Nephron (organoid): ENCODE results near the gene UBXN11.

Experiments used
- H3K27ac Mint-ChIP-seq, 3 experiments: 2 replicates each; pipeline ENCODE4 v1.8.0; 2020; ENCODE audit warnings: mixed read lengths in 3 of 3, mild to moderate bottlenecking in 2 of 3, moderate library complexity in 1 of 3
- H3K27me3 Mint-ChIP-seq: 2 replicates; pipeline ENCODE4 v1.8.0; 2021; ENCODE audit warnings: low read depth, mild to moderate bottlenecking, moderate library complexity, mixed read lengths
- H3K36me3 Mint-ChIP-seq: 2 replicates; pipeline ENCODE4 v1.8.0; 2020; ENCODE audit warnings: low read depth, mixed read lengths
- H3K4me1 Mint-ChIP-seq: 2 replicates; pipeline ENCODE4 v1.8.0; 2020; ENCODE audit warnings: mixed read lengths
- H3K4me3 Mint-ChIP-seq, 3 experiments: 2 replicates each; pipeline ENCODE4 v1.8.0; 2020; ENCODE audit warnings: mild to moderate bottlenecking in 3 of 3, mixed read lengths in 3 of 3, moderate library complexity in 2 of 3
- H3K9me3 Mint-ChIP-seq: 2 replicates; pipeline ENCODE4 v1.8.0; 2020; ENCODE audit warnings: mixed read lengths
- TF ChIP-seq, protein P1 (sequence below), 3 experiments: fragments of 200-600 bp; sonication (generic); IDR thresholded peaks; one replicate each; pipeline ENCODE4 v1.5.0; 2021; ENCODE audit warnings: antibody characterized with exemption in 3 of 3; ENCODE audit not compliant: unreplicated experiment in 3 of 3

The UBXN11 gene

DNA sequence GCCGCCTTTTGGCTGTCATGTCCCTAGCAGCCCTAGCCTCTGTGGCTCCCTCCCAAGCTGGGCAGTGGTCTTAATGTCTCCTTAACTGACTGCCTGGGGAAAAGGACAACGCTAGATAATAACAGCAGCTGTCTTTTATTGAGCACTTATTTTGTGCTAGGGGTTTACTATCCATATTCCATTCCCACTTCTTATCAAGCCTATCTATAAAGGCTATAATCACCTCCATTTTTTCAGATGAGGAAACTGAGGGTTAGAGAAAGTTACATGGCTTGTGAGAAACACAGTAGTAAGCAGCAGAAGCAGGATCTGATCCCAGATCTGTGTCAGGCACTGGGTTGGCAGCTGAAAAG, 20.4 kb downstream of the UBXN11 start:
- no peaks in the 10 kb centered on the region for H3K36me3 Mint-ChIP-seq
- TF ChIP-seq, protein P1, sequence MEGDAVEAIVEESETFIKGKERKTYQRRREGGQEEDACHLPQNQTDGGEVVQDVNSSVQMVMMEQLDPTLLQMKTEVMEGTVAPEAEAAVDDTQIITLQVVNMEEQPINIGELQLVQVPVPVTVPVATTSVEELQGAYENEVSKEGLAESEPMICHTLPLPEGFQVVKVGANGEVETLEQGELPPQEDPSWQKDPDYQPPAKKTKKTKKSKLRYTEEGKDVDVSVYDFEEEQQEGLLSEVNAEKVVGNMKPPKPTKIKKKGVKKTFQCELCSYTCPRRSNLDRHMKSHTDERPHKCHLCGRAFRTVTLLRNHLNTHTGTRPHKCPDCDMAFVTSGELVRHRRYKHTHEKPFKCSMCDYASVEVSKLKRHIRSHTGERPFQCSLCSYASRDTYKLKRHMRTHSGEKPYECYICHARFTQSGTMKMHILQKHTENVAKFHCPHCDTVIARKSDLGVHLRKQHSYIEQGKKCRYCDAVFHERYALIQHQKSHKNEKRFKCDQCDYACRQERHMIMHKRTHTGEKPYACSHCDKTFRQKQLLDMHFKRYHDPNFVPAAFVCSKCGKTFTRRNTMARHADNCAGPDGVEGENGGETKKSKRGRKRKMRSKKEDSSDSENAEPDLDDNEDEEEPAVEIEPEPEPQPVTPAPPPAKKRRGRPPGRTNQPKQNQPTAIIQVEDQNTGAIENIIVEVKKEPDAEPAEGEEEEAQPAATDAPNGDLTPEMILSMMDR (IDR thresholded peaks at IDR 0.05; ENCODE audit: unreplicated experiment in 3 of 3) = no peak
- H3K27ac Mint-ChIP-seq = no peak overlapping the region
- H3K4me3 Mint-ChIP-seq = no peak overlapping the region
- H3K4me1 Mint-ChIP-seq = peaks cover 56% of the 10 kb centered on the region
- peaks cover 5% of the 10 kb centered on the region for H3K27me3 Mint-ChIP-seq
- H3K9me3 Mint-ChIP-seq = no peaks in the 10 kb centered on the region

DNA sequence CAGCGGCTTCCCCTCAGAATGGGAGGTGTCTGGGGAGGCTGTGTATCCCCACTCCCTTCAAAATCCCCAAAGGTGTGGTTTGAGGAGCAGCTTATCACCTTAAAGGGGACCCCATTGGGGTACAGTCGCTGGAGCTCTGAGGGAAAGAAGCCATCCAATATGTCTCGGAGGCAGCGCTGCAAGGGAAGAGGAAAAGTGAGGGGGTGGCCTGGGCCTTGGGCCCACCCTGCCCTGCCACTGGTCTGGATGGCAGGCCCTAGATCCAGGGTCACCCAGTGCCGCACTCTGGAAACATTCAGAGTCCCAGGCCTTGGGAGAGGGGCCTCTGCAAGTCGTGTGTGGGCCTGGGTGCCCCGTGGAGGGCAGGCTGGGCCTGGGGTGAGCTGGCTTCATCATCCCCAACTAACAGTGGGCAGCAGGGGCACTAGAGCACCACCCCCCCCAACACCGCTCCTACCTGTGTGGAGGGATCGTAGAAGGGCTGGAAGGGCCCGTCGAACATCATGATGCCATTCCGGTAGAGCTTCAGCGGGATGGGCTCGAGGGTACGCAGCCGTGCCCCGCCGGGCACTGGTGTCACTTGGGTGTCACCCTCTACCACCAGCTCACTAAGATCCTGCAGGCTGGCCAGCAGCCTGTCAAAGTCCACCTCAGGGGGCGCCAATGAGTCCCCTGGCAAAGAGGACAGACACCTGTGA, 20.9 kb downstream of the UBXN11 start:
- peaks cover 5% of the 10 kb centered on the region for H3K27me3 Mint-ChIP-seq
- no peaks in the 10 kb centered on the region for H3K9me3 Mint-ChIP-seq

DNA sequence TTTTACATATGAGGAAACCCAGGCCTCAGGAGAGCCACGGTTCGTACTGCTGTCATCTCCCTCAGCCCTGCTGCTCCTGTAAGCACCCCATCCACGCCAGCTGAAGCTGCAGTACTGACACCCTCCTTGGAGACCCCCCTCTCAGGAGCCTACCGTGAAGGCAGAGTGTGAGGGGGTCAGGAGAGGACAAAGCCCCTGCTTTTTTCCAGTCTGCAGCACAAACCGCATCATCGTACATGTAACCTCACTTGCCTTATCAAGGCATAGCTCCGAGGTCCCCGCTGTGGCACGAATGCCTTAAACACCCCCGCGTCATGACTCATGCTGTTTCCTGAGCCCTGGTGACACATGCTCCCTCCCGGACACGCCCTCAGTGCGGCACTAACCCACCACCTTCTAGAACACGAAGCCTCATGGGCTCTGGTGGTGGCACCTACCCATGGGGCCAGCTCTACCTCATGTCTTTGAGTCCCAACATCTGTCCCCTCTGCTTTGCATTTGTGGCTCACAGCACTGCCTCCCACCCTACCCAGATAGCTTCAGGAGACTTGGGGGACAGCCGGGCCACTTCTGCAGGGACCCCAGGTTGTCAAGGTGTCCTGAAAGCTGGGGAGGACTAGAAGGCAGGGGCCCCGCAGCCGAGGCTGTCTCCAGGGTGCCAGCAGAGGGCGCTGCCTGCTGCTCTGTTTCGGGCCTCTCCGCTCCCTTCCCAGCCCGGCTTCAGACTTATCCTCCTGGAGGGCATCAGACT, 21.7 kb downstream of the UBXN11 start:
- TF ChIP-seq, protein P1 (IDR thresholded peaks at IDR 0.05; ENCODE audit: unreplicated experiment in 3 of 3) = peak; percentile 59 to 68 (median 67)
- H3K9me3 Mint-ChIP-seq = no peaks in the 10 kb centered on the region
- peak overlapping the region in 1 of 3 experiments; percentile 23 for H3K4me3 Mint-ChIP-seq
- H3K4me1 Mint-ChIP-seq = peaks cover 58% of the 10 kb centered on the region
- no peaks in the 10 kb centered on the region for H3K36me3 Mint-ChIP-seq
- peaks cover 5% of the 10 kb centered on the region for H3K27me3 Mint-ChIP-seq
- peak overlapping the region in 1 of 3 experiments; percentile 8 for H3K27ac Mint-ChIP-seq

More for the DNA sequence above, 20.9 kb downstream of the UBXN11 start:
- Mint-ChIP-seq H3K27ac (no peak overlapping the region), H3K4me3 (no peak overlapping the region), H3K4me1 (peaks cover 58% of the 10 kb centered on the region), H3K36me3 (no peaks in the 10 kb centered on the region)
- TF ChIP-seq, protein P1 (IDR thresholded peaks at IDR 0.05; ENCODE audit: unreplicated experiment in 3 of 3) = peak in 1 of 3 experiments; percentile 17

DNA sequence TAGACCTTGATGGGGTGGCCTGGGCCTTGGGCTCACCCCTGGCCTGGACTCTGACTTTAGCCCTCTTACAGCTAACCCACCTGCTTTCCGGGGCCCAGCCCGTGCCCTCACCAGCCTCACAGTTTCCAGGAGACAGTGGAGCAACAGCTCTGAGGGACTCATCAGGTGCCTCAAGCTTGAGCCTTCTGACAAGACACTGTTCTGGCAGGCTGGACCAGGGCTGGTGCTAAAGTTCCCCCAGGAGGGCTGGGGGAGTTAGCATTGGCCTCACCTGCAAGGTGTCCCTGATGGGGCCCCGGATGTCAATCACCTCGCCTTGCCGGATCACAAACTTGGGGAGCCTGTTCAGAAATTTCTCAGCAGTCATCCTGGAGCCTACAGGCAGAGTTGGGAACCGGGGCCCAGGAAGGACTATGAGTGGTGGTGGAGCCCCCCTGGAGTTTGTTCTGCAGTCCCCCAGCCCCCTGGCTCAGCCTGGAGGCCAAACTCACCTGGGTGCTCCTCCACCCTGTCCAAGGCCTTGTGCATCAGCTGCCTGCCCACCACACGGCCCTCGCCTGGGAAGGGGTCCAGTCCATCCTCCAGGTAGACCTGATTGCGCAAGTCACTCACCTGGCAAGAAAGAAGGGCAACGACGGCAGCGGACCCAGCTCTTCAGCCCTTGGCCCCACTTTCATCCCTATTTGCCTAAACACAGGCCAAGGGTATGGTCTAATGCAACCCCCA, 22.4 kb downstream of the UBXN11 start:
- no peaks in the 10 kb centered on the region for H3K9me3 Mint-ChIP-seq
- H3K27me3 Mint-ChIP-seq = peaks cover 5% of the 10 kb centered on the region
- peak overlapping the region in 1 of 3 experiments; percentile 23 for H3K4me3 Mint-ChIP-seq
- H3K27ac Mint-ChIP-seq = peak overlapping the region in 1 of 3 experiments; percentile 8
- TF ChIP-seq, protein P1 (IDR thresholded peaks at IDR 0.05; ENCODE audit: unreplicated experiment in 3 of 3) = no peak
- H3K4me1 Mint-ChIP-seq = peaks cover 61% of the 10 kb centered on the region
- H3K36me3 Mint-ChIP-seq = no peaks in the 10 kb centered on the region

DNA sequence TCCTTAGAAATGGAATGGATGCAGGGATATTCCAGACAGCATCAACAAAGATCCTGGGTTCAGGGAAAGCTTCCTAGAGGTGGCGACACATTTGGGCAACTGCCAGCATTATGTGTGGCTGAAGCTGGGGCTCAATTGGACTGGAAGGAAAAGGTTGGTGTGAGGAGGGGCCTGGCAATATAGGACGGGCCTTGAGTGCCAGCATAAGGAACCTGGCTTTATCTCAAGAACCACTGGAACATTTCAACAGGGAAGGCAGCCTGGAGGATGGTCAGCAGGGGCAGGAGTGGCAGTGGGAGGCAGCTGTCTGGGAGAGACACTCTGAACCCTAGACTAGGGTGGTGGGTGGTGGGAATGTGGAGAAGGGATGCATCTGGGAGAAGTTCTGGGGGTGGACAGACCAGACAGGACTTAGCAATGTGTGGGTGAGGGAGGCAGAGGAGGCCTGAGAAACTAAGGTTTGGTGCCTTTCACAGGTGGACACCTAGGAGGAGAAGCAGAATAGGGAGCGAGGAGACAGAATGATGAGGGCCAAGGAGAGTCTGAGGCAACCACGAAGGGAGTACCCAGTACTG, 23.1 kb downstream of the UBXN11 start:
- Mint-ChIP-seq H3K27me3 (peaks cover 5% of the 10 kb centered on the region), H3K9me3 (no peaks in the 10 kb centered on the region)

More for the DNA sequence above, 23.1 kb downstream of the UBXN11 start:
- Mint-ChIP-seq H3K27ac (peak overlapping the region; percentile 32 to 45 (median 44)), H3K36me3 (peaks cover 3% of the 10 kb centered on the region), H3K4me3 (peak overlapping the region in 1 of 3 experiments; percentile 41), H3K4me1 (peaks cover 66% of the 10 kb centered on the region)
- TF ChIP-seq, protein P1 (IDR thresholded peaks at IDR 0.05; ENCODE audit: unreplicated experiment in 3 of 3) = no peak
